HAP-1 (cell line): ENCODE measurements around the gene HYPK.

Source experiments
- DNase-seq, 2 experiments: peaks; one replicate each; pipeline ENCODE4 v3.0.0-alpha.2; 2016 to 2020; ENCODE audit warnings: low spot score in 2 of 2
- H3K27me3 ChIP-seq: fragments of 250-450 bp; sonication (Bioruptor Pico); 2 replicates; pipeline ENCODE4 v1.5.1; 2020; ENCODE audit warnings: low read depth, mild to moderate bottlenecking, moderate library complexity
- H3K36me3 ChIP-seq: fragments of 250-450 bp; sonication (Bioruptor Pico); replicated peaks from 2 replicates; pipeline ENCODE4 v1.5.1; 2020; ENCODE audit warnings: mild to moderate bottlenecking
- H3K4me1 ChIP-seq: fragments of 250-450 bp; sonication (Bioruptor Pico); 2 replicates; pipeline ENCODE4 v1.5.1; 2020; ENCODE audit warnings: mild to moderate bottlenecking
- H3K4me3 ChIP-seq: fragments of 250-450 bp; sonication (Bioruptor Pico); 2 replicates; pipeline ENCODE4 v1.5.1; 2020; ENCODE audit warnings: mild to moderate bottlenecking, moderate library complexity
- H3K9me3 ChIP-seq: fragments of 250-450 bp; sonication (Bioruptor Pico); 2 replicates; pipeline ENCODE4 v1.5.1; 2020; ENCODE audit warnings: mild to moderate bottlenecking, moderate library complexity
- in situ Hi-C: fragments of 300-500 bp; cut with MboI; formaldehyde crosslinking; loops from 3 replicates; pipeline ENCODE4 v1.14.3; 2020; ENCODE audit warnings: low sequenced_read_pairs, inconsistent platforms, mixed read lengths

HYPK gene

GRCh38 chr15:43845421-43845820 is 45.0 kb downstream of the HYPK start:
- Histone ChIP-seq H3K9me3 (no peaks in the 10 kb centered on the region), H3K4me1 (no peaks in the 10 kb centered on the region), H3K36me3 (peaks cover 58% of the 10 kb centered on the region), H3K4me3 (no peak overlapping the region), H3K27me3 (no peaks in the 10 kb centered on the region)
- in situ Hi-C loops = no loop called here
- DNase-seq = no peak

GRCh38 chr15:43851251-43851650 is 50.9 kb downstream of the HYPK start:
- in situ Hi-C loops = no loop called here
- H3K27me3 ChIP-seq = no peaks in the 10 kb centered on the region
- no peak for DNase-seq
- peaks cover 51% of the 10 kb centered on the region for H3K36me3 ChIP-seq
- H3K4me3 ChIP-seq = no peak overlapping the region
- no peaks in the 10 kb centered on the region for H3K9me3 ChIP-seq
- no peaks in the 10 kb centered on the region for H3K4me1 ChIP-seq

- peaks cover 49% of the 10 kb centered on the region for H3K36me3 ChIP-seq
- in situ Hi-C loops = no loop called here
These were observed 52.2 kb downstream of the HYPK start for GRCh38 chr15:43852607-43853006.

More at GRCh38 chr15:43852607-43853006, 52.2 kb downstream of the HYPK start:
- Histone ChIP-seq H3K27me3 (no peaks in the 10 kb centered on the region), H3K4me3 (no peak overlapping the region), H3K9me3 (no peaks in the 10 kb centered on the region), H3K4me1 (no peaks in the 10 kb centered on the region)
- no peak for DNase-seq
